A549 (cell line): ENCODE data around the gene ASB18. TPM values are rescaled to one million over a fixed set of nuclear protein-coding genes. Genes with fewer than 3 reads are reported as not detected.

Source experiments
- ATAC-seq, 2 experiments: fragments of 200-7000 bp in 1 of 2; fragments of >200 bp in 1 of 2; cut with Nextera tagmentation in 1 of 2; cut with Tn5 transposase in 1 of 2; 3 replicates each; pipeline versions ENCODE4 v1.8.0 to v1.9.1; 2018 to 2020; ENCODE audit warnings: mild to moderate bottlenecking in 1 of 2, moderate library complexity in 1 of 2
- CTCF ChIA-PET: fragments of 300-600 bp; sonication (Branson Sonifier 250); formaldehyde crosslinking; extraction: SDS; loops from one replicate; lab custom pipeline; 2021; ENCODE audit warnings: antibody characterized with exemption, inconsistent platforms; lab: Yijun Ruan, JAX
- POLR2A ChIA-PET: fragments of 350-600 bp; formaldehyde crosslinking; extraction: SDS; loops from one replicate; lab custom pipeline; 2021; ENCODE audit warnings: antibody characterized with exemption, inconsistent platforms; lab: Yijun Ruan, JAX
- DNase-seq, 2 experiments: peaks; one replicate each; pipeline versions ENCODE4 v3.0.0 to v3.0.0-alpha.2; 2011 to 2016; ENCODE audit warnings: low read depth in 1 of 2, low spot score in 1 of 2
- FAIRE-seq: peaks from 2 replicates; lab custom pipeline; 2011; peaks lifted over from hg19 to GRCh38; lab: Jason Lieb, UNC
- H3K27ac ChIP-seq, 2 experiments: fragments of >200 bp; sonication (Bioruptor Twin); formaldehyde crosslinking; 3 replicates each; pipeline ENCODE4 v1.5.1; 2016 to 2017
- H3K4me1 ChIP-seq: fragments of >200 bp; sonication (Bioruptor Twin); formaldehyde crosslinking; 3 replicates; pipeline ENCODE4 v1.6.1; 2016
- H3K4me2 ChIP-seq: fragments of >200 bp; sonication (Bioruptor Twin); formaldehyde crosslinking; 3 replicates; pipeline ENCODE4 v1.6.1; 2016
- H3K4me3 ChIP-seq: fragments of >200 bp; sonication (Bioruptor Twin); formaldehyde crosslinking; 3 replicates; pipeline ENCODE4 v1.5.1; 2016
- H3K9me3 ChIP-seq: fragments of >200 bp; sonication (Bioruptor Twin); formaldehyde crosslinking; 3 replicates; pipeline ENCODE4 v1.6.1; 2016
- CBX2 ChIP-seq: fragments of 200-600 bp; sonication (generic); IDR thresholded peaks from 2 replicates; pipeline ENCODE4 v1.6.1; 2016; ENCODE audit warnings: low read depth, mild to moderate bottlenecking, borderline replicate concordance
- CBX8 ChIP-seq: fragments of 200-600 bp; sonication (generic); IDR thresholded peaks from 2 replicates; pipeline ENCODE4 v1.6.1; 2016
- CHD2 ChIP-seq: fragments of 150-350 bp; IDR thresholded peaks from 2 replicates; pipeline ENCODE4 v1.6.1; 2014; ENCODE audit warnings: low read length; ENCODE audit not compliant: partially characterized antibody
- EP300 ChIP-seq, 2 experiments: fragments of >200 bp; sonication (Bioruptor Twin); formaldehyde crosslinking; IDR thresholded peaks; 2 replicates in 1 of 2; 3 replicates in 1 of 2; pipeline ENCODE4 v1.6.1; 2016 to 2017
- FOXS1 ChIP-seq: fragments of 250-450 bp; sonication (Bioruptor Pico); IDR thresholded peaks from 2 replicates; pipeline ENCODE4 v1.5.0; 2020; ENCODE audit warnings: mild to moderate bottlenecking, moderate library complexity
- HEYL ChIP-seq: fragments of 250-450 bp; sonication (Bioruptor Pico); IDR thresholded peaks from 2 replicates; pipeline ENCODE4 v1.8.0; 2021; ENCODE audit warnings: mild to moderate bottlenecking, moderate library complexity
- JUNB ChIP-seq: fragments of >200 bp; sonication (Bioruptor Twin); formaldehyde crosslinking; IDR thresholded peaks from 2 replicates; pipeline ENCODE4 v1.6.1; 2016
- NPAS2 ChIP-seq: fragments of 250-450 bp; sonication (Bioruptor Pico); IDR thresholded peaks from 2 replicates; pipeline ENCODE4 v1.8.0; 2022; ENCODE audit warnings: mild to moderate bottlenecking, moderate library complexity, borderline replicate concordance
- RFX5 ChIP-seq: fragments of 450-650 bp; IDR thresholded peaks from 2 replicates; pipeline ENCODE4 v1.7.1; 2014; ENCODE audit warnings: antibody characterized with exemption, mild to moderate bottlenecking, moderate library complexity
- SMC3 ChIP-seq: fragments of >200 bp; sonication (Bioruptor Twin); formaldehyde crosslinking; IDR thresholded peaks from 3 replicates; pipeline ENCODE4 v1.6.1; 2018; ENCODE audit warnings: inconsistent platforms
- SREBF2 ChIP-seq: fragments of 450-650 bp; IDR thresholded peaks from 2 replicates; pipeline ENCODE4 v1.6.1; 2014; ENCODE audit warnings: mild to moderate bottlenecking, moderate library complexity
- ZFP36 ChIP-seq: fragments of 450-650 bp; IDR thresholded peaks from 2 replicates; pipeline ENCODE4 v1.6.1; 2014; ENCODE audit warnings: borderline replicate concordance; ENCODE audit not compliant: partially characterized antibody
- ZNF302 ChIP-seq: fragments of 250-450 bp; sonication (Bioruptor Pico); IDR thresholded peaks from 2 replicates; pipeline ENCODE4 v1.9.0; 2021; ENCODE audit warnings: inconsistent platforms, mild to moderate bottlenecking, moderate library complexity
- WGBS: methylation state at CpG from one replicate; pipeline ENCODE4 v1.1.6; 2017; ENCODE audit errors: missing lambda C conversion rate; 5-methylcytosine and 5-hydroxymethylcytosine counted together
- polyA plus RNA-seq, 4 experiments: library from polyadenylated mRNA; depleted of rRNA in 3 of 4; stranded (reverse); fragments of >200 nt; fragmentation: RNase III in 1 of 4; extraction: RNeasy Plus Mini Kit Qiagen cat#74134 plus additional on column Dnase treatment in 1 of 4; gene quantifications; 2 replicates in 3 of 4; 3 replicates in 1 of 4; pipeline ENCODE4 v1.2.3, GENCODE V29; 2011 to 2017
- TF ChIP-seq, protein P1 (sequence below): fragments of 450-650 bp; IDR thresholded peaks from 2 replicates; pipeline ENCODE4 v1.6.1; 2014; ENCODE audit warnings: antibody characterized with exemption
- TF ChIP-seq, protein P2 (sequence below): fragments of 200-600 bp; sonication (generic); IDR thresholded peaks from 2 replicates; pipeline ENCODE4 v1.6.1; 2016; ENCODE audit warnings: antibody characterized with exemption, mild to moderate bottlenecking, moderate library complexity

Gene ASB18
- polyA plus RNA-seq, 2 of the 4 experiments (the other 2 are of a cell fraction), result not detected

DNA sequence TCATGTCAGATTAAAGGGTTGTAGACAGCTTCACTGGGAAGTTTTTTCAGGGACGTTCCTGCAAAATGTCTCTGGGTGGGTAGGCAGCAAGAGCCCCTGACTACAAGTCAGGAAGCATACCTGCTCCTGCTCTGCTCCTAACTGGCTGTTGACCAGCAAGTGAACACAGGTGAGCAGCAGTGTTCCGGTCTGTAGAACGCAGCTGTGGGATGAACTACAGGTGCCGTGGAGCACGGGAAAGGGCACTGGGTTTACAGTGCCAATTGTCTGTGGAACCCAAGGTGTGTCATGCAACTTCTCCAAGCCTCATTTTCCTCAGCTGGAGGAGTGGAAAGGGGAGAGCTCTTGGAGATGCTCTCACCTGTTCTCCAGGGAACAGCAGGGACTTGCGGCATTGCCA is 6.6 kb downstream of the ASB18 start (continued):
- TF ChIP-seq CHD2, result no peak
- no peak for TF ChIP-seq ZFP36
- TF ChIP-seq JUNB, result no peak
- no peak for TF ChIP-seq HEYL (CRISPR knock-in tag)

DNA sequence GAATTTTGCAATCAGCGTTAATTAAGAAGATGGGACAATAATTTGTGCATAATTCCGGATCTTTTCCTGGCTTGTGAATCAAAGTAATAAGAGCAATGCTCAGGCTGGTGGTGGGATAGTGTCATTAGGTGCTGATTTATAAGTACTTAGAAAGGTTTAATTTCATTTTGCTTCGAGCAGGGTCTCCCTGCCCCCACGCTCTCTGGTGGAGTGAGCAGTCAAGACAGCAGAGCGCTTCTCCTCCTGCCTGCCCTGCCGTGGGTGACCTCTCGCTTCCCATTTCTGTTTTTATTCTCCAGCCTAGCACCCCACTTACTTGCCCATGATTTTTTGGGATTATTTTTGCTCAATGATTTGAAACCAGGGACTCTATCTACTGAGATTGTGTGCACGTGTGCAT is 7.1 kb downstream of the ASB18 start:
- no peak for FAIRE-seq
- H3K9me3 ChIP-seq, result no peaks in the 10 kb centered on the region
- TF ChIP-seq EP300 (IDR thresholded peaks at IDR 0.05) (no peak), FOXS1 (CRISPR knock-in tag) (no peak), SMC3 (no peak), CBX8 (no peak), SREBF2 (no peak)
- TF ChIP-seq, all 56 proteins: peak for 0
- Histone ChIP-seq H3K4me1 (no peaks in the 10 kb centered on the region), H3K4me3 (no peak overlapping the region), H3K27ac (no peak overlapping the region), H3K4me2 (no peak overlapping the region)
- CTCF ChIA-PET, result interaction anchor here (2.1 kb wide), 1 partner anchor 10 kb away, joined by 5 read pairs; no protein-coding TSS in a partner anchor
- DNase-seq (no peak), ATAC-seq (no peak)
- 45% methylated on average over 8 of the region's 8 CpGs for WGBS
- POLR2A ChIA-PET, result no interaction called here

DNA sequence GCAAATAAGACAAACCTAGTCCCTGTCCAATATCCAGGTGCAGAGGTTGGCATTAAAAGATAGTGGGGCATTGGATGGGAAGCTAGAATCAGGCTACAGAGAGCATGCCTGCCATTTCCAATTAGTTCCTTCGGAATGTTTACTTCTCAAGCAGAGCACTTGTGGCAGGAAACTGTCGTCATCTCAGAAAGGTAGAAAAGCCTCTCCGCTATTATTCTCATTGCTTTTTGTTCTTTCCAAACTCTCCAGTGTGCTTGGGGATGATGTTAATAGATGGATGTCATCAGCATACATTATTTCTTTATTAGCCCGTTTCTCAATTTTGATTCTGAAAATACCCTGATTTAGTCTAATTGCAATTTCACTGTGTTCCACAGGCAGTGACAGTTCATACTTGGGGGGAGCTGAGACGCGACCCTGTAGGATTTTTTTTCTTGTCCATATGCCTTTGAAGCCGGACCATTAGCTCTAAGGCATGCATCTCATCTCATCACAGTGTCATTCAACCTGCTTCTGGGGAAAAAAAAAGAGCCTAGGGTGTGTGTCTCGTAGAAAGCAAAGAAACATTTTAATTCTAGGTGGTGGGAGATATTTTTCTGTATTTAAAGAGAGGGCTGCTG is 7.7 kb downstream of the ASB18 start:
- FAIRE-seq, result no peak
- POLR2A ChIA-PET, result no interaction called here
- no peak overlapping the region for H3K4me2 ChIP-seq

DNA sequence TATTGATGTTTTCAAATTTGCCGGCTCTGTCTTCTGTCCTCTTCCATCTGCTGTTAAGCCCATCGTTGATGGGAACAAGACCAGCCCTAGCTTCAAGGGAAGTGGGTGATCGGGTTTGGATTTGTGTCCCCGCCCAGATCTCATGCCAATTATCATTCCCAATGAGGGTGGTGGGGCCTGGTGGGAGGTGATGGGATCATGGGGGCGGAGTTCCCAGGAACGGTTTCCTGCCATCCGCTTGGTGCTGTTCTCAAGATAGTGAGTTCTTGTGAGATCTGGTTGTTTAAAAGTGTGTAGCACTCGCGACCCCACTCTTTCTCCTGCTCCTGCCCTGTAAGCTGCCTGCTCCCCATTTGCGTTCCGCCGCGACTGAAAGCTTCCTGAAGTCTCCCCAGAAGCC is 9.5 kb downstream of the ASB18 start:
- FAIRE-seq, result no peak
- ChIA-PET CTCF (no interaction called here), POLR2A (no interaction called here)
- H3K4me3 ChIP-seq, result no peak overlapping the region
- no peak for ATAC-seq
- WGBS, result 78% methylated on average over 13 of the region's 13 CpGs
- DNase-seq, result no peak
- H3K27ac ChIP-seq, result no peak overlapping the region
- H3K4me1 ChIP-seq, result no peaks in the 10 kb centered on the region
- no peaks in the 10 kb centered on the region for H3K9me3 ChIP-seq
- TF ChIP-seq NPAS2 (CRISPR knock-in tag), result no peak
- no peak for TF ChIP-seq RFX5
- TF ChIP-seq, protein P1, sequence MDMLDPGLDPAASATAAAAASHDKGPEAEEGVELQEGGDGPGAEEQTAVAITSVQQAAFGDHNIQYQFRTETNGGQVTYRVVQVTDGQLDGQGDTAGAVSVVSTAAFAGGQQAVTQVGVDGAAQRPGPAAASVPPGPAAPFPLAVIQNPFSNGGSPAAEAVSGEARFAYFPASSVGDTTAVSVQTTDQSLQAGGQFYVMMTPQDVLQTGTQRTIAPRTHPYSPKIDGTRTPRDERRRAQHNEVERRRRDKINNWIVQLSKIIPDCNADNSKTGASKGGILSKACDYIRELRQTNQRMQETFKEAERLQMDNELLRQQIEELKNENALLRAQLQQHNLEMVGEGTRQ, result no peak
- no peak for TF ChIP-seq CHD2
- TF ChIP-seq, protein P2, sequence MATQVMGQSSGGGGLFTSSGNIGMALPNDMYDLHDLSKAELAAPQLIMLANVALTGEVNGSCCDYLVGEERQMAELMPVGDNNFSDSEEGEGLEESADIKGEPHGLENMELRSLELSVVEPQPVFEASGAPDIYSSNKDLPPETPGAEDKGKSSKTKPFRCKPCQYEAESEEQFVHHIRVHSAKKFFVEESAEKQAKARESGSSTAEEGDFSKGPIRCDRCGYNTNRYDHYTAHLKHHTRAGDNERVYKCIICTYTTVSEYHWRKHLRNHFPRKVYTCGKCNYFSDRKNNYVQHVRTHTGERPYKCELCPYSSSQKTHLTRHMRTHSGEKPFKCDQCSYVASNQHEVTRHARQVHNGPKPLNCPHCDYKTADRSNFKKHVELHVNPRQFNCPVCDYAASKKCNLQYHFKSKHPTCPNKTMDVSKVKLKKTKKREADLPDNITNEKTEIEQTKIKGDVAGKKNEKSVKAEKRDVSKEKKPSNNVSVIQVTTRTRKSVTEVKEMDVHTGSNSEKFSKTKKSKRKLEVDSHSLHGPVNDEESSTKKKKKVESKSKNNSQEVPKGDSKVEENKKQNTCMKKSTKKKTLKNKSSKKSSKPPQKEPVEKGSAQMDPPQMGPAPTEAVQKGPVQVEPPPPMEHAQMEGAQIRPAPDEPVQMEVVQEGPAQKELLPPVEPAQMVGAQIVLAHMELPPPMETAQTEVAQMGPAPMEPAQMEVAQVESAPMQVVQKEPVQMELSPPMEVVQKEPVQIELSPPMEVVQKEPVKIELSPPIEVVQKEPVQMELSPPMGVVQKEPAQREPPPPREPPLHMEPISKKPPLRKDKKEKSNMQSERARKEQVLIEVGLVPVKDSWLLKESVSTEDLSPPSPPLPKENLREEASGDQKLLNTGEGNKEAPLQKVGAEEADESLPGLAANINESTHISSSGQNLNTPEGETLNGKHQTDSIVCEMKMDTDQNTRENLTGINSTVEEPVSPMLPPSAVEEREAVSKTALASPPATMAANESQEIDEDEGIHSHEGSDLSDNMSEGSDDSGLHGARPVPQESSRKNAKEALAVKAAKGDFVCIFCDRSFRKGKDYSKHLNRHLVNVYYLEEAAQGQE, result no peak
- no peak for TF ChIP-seq ZNF302 (CRISPR knock-in tag)
- H3K4me2 ChIP-seq, result no peak overlapping the region

More for the DNA sequence above, 7.7 kb downstream of the ASB18 start:
- 40% methylated on average over 8 of the region's 8 CpGs for WGBS
- Histone ChIP-seq H3K27ac (no peak overlapping the region), H3K4me3 (no peak overlapping the region), H3K9me3 (no peaks in the 10 kb centered on the region), H3K4me1 (no peaks in the 10 kb centered on the region)
- ATAC-seq, result no peak
- CTCF ChIA-PET, result interaction anchor here (2.1 kb wide), 1 partner anchor 11 kb away, joined by 5 read pairs; no protein-coding TSS in a partner anchor
- DNase-seq, result no peak
- TF ChIP-seq CHD2 (no peak), CBX2 (no peak)
